GM21526 (cell line): ENCODE measurements around the gene VLDLR.

Experiments used
- ATAC-seq: cut with Tn5 transposase; IDR thresholded peaks from one replicate; pipeline ENCODE4 v1.9.1; 2021; ENCODE audit warnings: moderate library complexity; ENCODE audit not compliant: unreplicated experiment, low FRiP score

The VLDLR gene

DNA sequence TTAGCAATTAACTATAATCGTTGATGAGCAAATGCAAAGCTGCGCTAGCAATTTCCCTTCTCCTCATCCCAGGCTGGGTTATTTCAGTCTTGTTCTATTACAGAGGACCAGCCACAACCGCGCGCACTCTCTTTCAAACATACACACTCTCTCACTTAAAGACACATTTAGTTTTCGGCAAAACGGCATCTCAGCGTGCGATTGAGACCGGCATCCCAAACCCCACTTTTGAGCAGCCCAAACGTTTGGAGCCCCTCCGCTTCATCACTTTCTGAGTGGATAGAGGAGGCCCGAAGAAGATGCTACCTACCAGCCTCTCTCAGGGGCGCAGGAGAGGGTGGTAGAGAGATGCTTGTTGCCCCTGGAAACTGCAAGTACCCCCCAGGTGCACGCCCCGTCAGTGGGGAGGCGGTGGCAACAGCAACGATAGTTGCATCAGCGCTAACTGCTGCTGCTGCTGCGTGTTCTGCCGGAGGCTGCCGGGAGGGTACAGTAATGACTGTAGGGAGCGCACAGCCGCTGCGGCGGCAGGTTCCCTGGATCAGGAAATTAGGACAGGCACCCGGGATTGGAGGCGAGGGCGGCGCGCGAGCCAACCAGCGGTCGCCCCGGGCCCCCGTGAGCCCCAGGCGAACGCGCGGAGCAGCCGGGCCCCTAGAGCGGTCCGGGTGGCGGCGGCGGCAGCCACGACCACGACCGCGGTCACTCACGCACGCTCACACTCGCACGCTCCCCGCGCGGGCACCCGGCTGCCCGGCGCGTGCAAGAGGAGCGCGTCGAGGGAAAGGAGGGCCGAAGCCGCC lies 467 bp upstream of the VLDLR start:
- ATAC-seq: peak; percentile 40

DNA sequence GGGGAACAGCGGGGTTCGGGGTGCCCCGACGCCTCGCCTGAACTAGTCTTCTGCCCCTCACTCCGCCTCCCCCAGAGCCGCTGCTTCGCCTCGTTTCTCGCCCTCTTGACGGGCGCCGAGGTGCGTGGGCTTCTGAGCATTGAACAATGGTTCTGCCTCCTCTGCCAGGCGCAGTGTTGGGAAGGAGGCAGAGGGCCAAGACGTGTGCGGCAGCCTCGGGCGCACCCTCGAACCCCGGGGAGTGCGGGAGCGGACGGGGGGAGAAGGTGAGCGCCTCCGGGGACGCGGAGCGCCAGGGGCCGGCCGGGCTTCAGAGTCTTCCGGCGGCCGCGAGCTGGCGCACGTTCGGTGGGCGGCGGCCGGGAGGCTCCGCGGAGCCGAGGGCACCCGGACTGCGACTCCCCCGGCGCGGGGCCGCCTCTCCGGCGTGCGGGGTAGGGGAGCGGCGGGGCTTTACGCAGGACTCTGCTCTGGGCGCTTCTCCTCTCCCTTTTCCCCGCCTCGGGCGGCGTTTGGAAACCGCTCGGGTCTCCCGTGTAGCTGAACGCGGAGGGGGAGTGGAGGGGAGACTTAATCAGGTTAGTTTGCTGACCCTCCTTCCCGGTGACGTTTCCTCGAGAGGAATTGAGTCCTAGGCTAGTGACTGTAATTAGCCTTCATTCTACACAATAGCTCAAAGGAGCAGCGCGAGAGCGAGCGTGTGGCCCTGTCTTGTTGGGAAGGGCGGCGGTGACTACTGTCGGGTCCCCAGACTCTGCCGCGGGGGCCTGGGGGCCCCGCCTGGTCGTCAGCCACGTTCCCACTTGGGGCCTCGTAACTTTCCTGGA lies 1.1 kb downstream of the VLDLR start:
- ATAC-seq: peak; percentile 37

DNA sequence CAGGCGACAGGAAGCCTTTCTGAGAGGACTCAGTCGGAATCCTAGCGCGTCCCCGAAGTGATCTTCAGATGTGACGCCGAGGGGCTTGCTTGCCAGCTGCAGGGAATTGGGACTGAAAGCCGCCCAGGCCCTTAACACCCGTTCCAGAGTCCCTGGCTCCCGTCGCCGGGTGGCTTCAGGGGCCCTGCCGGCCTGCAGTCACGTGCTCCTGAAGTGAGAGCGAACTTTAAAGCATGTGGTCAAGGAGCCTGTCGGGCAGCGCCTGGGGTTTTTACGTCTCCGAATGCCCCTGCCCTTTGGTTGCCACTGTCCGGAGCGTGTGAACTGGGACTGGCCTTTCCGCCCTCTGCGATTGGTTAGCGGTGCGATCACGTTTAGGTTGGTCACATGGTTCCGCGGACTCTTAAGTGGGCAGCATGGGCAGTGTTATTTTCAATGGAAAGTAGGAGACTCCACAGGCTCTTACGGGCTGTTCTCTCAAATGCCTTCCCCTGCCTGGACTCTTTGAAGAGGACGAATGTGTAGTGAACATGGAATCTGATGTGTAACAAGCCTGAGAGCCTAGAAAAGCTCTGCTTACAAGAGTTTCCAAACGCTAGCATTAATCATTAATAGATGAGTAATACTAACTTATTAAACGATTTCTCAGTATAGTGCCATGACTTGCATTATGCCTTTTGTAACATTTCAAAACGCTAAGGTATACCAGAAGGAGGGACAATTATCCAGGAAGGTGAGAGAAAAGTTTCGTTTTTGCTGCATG lies 1.9 kb downstream of the VLDLR start:
- ATAC-seq: no peak

DNA sequence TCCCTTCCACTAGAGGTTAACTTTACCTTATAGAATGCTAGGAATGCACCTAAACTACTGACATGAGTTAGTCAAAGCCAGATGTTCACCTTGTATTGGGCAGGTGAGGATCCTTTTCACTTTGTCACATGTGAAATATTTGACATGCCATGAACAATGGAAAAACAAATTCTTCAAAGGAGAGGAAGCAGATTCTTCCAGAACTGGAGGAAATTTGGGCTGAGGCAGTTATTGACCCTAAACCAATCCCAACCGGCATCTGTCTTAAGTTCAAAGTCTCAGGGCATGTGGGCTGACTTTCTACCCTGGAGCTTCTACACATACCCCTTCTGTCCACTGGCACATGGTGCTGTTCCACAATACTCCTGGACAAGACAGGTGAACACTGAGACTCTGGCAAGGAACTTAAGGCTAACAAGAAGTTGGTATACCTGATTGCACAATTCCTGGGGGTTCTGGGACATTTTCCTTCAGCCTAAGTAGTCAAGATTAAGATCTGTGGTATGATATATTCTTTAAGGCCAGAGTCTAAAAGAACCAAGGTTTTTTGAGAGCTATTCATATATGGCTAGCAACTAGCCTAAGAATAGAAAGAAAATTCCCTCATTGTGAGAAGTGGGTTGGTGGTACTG lies 2.6 kb downstream of the VLDLR start:
- ATAC-seq: no peak

DNA sequence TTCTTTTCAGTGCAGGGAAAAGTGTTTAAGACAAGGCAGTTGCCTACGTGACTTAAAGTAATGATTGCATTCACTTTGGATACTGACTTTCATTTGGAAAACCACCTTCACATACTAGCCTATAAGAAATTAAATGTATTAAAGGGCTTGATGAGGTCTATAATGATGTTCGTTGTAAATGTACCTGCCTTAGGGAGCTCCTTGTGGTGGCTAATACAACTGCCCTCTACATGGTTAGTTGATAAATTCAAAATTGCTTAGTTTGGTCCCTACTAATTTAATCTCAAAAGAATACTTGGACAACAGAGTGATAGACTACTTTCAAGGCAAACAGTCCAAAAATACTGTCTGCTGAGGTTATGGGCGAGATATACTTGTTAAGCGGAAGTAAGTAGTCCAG lies 3.8 kb downstream of the VLDLR start:
- no peak for ATAC-seq

DNA sequence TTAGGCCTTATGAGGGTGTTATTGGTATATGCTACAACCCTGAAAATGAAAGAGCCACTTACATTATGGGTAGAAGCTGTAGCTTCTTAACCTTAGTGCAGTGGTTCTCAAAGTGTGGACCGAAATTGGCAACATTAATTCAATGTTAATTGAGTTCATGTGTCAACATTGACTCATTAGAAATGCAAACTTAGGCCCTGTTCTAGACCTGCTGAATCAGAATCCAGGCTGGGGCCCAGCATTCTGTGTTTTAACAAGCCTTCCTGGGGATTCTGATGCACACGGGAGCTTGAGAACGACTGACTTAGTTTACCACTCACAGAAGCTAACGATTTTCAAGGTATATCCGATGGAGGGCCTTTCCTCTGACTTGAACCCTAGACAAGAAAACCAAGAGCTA lies 7.3 kb downstream of the VLDLR start:
- ATAC-seq: no peak

DNA sequence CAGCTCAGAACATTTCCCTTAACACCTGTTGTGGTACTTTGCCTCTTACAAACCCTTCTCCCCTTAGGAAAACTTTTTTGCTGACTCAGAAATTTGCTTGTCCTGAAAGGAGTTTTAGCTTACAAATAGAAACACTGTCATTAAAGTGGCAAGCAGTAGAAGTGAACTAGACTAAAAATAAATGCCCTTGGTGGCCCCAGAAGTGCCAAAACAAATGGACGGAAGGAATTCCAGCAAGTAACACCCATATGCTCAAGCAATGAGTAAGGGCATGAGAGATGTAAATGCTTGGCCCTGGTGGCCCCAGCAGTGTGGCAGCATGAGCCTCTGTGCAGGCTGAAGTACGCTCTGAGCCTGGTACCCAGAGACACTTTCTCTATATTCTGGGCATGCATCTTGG lies 8.6 kb downstream of the VLDLR start:
- ATAC-seq: no peak

DNA sequence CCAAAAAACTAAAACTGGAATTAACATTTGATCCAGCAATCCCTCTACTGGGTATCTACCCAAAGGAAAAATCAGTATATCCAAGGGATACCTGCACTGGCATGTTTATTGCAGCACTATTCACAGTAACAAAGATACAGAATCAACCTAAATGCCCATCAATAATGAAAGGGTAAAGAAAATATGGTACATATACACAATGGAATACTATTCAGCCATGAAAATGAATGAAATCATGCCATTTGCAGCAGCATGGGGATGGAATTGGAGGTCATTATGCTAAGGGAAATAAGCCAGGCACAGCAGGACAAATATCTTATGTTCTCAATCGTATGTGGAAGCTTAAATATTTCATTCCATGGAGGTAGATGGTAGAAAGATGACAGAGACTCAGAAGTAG lies 9.7 kb downstream of the VLDLR start:
- no peak for ATAC-seq

DNA sequence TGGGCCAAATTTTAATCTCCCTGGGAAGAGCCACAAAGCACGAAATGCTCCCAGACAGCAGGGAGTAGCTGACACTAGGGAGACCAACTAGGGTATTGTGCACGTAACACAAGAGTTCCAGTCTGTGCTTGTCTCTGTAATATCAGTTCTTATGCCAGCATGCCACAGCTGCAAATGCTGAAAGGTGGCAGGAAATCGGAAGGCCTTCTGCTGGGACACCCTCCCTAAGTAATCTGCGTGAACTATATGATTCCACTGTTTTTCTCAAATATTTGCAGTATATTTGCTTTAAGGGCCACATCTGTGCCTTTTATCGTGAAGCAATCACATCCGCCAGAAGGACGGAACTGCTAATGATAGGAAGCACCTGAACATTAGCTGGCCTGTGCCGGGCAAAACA lies 12.6 kb downstream of the VLDLR start:
- ATAC-seq: no peak

DNA sequence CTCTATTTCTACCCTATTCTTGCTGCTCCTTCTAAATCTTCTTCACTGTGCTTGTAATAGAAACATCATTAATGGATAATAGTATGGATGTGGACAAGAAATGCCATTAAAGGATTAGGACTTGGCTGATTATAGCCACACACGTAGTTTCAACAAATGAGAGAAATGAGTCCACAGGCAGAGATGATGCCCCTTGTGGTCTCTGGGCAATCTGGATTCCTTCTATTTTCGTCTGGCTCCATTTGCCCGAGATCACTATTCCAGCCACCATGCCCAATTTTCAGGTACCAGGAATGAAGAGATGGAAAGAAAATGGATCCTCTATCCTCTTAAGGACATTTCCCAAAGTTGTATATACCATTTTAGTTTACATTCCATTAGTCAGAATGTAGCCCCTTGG lies 13.2 kb downstream of the VLDLR start:
- no peak for ATAC-seq

DNA sequence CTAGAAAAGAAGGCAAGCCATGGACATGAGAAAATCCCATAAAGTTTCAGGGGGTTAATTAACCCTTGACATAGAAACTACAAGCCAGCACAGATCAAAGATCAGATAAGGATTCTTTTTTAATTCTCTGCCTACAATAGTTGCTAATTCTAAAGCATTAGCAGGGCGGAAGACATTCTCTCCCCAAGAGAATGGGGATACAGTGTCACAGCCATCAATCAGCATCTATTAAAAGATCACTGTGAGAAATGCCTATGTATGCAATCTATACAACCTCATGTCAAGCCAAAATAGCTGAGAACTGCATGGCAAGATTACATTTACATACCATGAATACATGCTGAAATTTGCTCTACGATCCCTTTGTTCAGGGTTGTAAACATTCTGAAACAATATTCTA lies 14.3 kb downstream of the VLDLR start:
- no peak for ATAC-seq

DNA sequence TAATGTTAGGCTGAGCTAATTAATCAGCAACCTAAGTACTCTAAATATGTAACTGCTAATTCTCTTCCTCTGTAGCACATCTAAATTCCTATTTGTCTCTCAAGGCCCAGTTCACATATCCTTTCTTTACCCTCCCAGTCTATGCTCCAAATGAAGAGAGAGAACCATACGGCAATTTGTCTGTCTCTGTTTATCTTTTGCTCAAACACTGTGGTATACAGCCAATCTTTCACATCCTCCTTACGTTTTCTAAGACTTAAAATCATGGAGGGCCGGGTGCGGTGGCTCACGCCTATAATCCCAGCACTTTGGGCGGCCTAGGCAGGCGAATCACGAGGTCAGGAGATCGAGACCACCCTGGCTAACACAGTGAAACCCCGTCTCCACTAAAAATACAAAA lies 15.8 kb downstream of the VLDLR start:
- no peak for ATAC-seq

DNA sequence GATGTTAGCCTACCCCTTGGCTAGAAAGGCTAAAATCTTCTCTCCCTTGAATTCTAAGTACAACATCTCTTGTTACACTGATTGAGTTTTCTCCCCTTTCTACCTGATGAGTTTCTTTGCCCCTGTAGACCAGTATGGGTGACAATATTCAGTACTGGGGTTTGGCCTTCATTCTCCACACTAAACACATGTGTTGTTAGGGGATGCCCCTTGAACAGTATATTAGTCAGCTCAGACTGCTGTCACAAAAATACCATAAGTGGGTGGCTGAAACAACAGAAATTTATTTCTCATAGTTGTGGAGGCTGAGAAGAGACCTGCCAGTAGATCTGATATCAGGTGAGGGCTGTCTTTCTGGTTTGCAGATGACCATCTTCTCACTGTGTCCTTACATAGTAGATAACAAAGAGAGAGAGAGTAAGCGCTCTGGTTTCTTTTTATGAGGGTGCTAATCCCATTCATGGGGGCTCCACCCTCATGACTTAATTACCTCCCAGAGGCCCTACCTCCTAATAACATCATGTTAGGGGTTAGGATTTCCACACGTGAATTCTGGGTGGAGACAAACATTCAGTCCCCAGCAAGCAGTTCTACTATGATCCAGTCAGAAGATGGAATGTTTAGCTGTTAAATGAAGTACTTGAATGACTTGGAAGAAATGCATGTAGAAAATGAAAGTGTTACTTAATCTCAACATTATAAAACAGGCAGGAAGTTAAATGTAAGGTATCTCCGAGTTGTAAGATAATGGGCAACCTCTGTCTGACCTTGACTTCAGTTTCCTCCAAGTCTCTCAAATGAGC lies 17.5 kb downstream of the VLDLR start:
- ATAC-seq: no peak

DNA sequence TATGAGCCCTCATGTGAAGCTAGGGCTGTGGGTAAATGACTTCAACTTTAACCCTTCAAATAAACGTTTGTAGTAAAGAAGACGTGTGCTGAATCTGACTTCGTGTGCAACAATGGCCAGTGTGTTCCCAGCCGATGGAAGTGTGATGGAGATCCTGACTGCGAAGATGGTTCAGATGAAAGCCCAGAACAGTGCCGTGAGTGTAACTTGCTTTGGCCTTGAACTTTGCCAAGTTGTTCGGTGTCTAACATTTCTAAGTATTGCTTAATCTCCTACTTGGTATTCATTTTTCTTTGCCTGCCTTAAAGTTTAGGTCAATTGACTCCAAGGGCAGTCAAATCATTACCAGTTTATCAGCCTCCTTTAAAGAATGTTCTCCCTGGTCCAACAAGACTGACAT lies 18.2 kb downstream of the VLDLR start:
- no peak for ATAC-seq

DNA sequence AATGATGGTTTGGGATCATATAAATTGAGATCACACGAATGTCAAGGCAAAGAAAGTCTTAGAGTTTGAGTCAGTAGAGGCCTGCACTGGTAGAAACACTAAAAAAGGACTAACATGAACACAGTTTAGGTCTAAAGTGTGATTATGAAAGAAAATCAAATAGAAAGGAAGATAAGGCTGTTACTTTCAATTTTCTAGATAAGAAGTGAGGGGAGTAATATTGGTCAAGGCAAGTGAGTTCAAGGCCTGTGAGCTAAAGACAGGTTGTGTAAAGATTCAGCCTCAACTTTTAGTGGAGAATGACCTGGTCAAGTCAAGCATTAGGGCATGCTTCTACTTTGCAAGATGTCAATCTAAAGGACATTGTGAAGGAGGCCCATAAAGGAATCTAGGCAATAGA lies 19.0 kb downstream of the VLDLR start:
- no peak for ATAC-seq

DNA sequence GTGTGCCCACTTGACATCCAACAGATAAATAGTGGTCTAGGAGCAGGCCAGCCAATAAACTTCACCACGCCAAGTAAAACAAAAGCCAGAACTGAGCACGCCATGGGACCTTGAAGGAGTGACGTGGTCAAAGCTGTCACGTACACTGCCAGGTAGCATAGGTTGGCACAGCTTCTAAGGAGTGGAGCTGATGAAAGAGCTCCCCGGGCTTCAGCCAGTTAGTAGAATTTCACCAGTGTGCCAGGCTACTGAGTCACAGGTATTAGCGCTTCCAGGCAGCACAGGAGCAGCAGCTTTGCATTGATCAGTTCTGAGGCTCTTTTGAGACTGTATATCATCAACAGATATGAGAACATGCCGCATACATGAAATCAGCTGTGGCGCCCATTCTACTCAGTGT lies 19.4 kb downstream of the VLDLR start:
- ATAC-seq: no peak

DNA sequence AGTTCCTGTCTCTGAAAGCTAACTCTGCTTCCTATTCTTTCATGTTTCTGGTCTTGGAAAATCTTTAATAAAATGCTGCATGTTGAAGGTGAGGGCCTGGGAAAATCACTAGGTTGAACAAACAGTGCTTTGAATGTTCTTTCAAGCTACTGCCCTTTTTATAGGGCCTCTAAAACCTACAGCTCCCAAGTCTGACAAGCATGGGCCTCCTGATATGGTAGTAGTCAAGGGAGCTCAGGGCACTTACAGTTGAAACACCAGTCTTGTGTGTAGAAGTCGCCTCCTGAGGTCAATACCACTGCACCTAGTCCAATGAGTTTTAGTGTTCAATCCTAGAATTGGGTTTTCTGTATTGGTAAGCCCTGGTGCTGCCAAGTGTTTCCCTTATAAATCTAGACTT lies 20.5 kb downstream of the VLDLR start:
- no peak for ATAC-seq

DNA sequence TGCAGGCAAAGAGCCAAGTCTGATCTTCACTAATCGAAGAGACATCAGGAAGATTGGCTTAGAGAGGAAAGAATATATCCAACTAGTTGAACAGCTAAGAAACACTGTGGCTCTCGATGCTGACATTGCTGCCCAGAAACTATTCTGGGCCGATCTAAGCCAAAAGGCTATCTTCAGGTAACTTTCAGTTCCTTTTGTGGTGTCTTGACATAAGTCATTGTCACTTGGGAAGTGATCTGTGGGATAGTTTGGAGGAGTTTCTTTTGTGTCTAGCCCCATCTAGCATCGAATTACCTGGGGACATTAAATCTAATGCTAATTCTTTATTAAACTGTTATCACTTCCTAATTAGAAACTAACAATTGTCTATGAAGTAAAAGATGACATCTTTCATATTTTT lies 24.0 kb downstream of the VLDLR start:
- ATAC-seq: peak; percentile 77

DNA sequence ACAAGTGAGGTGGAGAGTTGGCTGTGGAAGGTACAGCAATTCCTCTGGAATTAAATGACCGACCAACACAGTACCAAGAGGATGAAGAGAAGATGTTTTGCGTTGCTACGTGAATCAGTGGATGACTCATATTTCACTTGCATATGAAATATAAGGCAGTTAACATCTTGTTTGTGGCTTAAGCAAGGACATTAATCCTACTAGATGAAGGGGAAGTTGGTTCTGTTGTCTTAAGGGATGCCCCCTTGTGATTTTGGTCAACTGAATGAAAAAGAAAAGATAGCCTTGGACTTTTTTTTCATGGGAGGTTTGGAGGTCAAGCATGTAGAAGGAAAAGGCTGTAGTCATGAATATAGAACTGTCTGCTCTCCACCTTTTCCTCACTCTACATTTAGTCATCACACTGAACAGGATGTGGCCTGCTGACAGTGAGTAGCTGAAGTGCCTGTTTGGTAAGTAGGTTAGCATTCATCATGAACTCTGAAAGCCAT lies 33.9 kb downstream of the VLDLR start:
- ATAC-seq: no peak

DNA sequence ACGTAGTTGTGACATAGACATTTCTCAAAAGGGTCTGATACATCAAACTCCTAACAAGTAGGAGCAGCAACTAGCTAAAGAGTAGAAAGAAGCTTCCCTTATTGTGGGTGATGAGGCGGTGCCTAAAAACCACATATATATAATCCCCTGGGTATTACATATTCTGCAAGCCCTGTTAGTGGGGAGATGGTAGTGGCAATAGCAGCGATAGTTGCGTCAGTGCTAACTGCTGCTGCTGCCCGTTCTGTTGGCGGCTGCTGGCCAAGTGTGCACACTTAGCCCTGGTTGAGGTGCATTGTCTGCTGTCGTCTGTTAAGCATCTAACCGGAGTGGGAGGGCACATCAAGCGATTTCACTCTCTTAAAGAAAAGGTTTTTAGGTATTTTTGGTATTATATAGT lies 35.8 kb downstream of the VLDLR start:
- no peak for ATAC-seq
